ENCODE results near the gene EPB41L1.

DNA sequence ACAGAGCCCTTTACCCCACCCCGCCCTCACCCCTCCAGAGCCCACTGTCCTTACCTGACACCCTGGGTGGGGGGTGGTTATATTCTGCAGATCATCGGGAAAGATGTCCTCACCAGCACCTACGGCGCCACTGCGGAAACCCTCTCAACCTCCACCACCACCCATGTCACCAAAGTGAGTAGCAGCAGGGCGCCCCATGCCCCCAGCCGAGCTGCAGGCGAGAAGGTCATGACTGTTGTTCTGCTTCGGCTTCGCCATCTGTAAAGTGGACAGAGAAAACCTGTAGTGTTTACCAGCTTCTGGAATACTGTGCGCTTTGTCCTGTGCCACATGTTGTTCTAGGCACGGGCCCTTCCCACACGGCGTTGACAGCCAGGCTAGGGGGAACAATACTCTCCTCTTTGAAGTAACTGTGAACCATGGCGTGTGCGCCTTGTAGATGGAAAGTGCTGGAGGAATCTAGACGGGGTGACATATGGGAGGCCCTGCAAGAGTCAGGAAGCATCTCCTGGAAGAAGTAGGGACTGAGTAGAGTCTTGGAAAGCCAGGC, 65.2 kb downstream of the EPB41L1 start:
- TF ChIP-seq, protein P1, sequence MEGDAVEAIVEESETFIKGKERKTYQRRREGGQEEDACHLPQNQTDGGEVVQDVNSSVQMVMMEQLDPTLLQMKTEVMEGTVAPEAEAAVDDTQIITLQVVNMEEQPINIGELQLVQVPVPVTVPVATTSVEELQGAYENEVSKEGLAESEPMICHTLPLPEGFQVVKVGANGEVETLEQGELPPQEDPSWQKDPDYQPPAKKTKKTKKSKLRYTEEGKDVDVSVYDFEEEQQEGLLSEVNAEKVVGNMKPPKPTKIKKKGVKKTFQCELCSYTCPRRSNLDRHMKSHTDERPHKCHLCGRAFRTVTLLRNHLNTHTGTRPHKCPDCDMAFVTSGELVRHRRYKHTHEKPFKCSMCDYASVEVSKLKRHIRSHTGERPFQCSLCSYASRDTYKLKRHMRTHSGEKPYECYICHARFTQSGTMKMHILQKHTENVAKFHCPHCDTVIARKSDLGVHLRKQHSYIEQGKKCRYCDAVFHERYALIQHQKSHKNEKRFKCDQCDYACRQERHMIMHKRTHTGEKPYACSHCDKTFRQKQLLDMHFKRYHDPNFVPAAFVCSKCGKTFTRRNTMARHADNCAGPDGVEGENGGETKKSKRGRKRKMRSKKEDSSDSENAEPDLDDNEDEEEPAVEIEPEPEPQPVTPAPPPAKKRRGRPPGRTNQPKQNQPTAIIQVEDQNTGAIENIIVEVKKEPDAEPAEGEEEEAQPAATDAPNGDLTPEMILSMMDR (IDR thresholded peaks at IDR 0.05), result no peak
- no peak for TF ChIP-seq POLR2AphosphoS5 (IDR thresholded peaks at IDR 0.05; ENCODE audit: low read depth, low read length)
- TF ChIP-seq, protein P2, sequence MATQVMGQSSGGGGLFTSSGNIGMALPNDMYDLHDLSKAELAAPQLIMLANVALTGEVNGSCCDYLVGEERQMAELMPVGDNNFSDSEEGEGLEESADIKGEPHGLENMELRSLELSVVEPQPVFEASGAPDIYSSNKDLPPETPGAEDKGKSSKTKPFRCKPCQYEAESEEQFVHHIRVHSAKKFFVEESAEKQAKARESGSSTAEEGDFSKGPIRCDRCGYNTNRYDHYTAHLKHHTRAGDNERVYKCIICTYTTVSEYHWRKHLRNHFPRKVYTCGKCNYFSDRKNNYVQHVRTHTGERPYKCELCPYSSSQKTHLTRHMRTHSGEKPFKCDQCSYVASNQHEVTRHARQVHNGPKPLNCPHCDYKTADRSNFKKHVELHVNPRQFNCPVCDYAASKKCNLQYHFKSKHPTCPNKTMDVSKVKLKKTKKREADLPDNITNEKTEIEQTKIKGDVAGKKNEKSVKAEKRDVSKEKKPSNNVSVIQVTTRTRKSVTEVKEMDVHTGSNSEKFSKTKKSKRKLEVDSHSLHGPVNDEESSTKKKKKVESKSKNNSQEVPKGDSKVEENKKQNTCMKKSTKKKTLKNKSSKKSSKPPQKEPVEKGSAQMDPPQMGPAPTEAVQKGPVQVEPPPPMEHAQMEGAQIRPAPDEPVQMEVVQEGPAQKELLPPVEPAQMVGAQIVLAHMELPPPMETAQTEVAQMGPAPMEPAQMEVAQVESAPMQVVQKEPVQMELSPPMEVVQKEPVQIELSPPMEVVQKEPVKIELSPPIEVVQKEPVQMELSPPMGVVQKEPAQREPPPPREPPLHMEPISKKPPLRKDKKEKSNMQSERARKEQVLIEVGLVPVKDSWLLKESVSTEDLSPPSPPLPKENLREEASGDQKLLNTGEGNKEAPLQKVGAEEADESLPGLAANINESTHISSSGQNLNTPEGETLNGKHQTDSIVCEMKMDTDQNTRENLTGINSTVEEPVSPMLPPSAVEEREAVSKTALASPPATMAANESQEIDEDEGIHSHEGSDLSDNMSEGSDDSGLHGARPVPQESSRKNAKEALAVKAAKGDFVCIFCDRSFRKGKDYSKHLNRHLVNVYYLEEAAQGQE (IDR thresholded peaks at IDR 0.05; ENCODE audit: insufficient read depth in 1 of 2, low read depth in 2 of 2, low read length in 1 of 2), result no peak
- no peak for TF ChIP-seq TCF7L2 (IDR thresholded peaks at IDR 0.05; ENCODE audit: low read depth, low read length)
- no peak for TF ChIP-seq SIN3A (IDR thresholded peaks at IDR 0.05; ENCODE audit: borderline replicate concordance, insufficient read depth, low read depth, low read length)

Measured in Panc1 (cell line).